VCaP (cell line): ENCODE data around the gene TNS1.
"Not testable (repeated sequence)": the region's sequence is repeated elsewhere in the genome, so short reads cannot be mapped to it uniquely, and the experiment has no call there.

Experiments used
- H3K27ac ChIP-seq: fragments of 450-650 bp; 2 replicates; pipeline ENCODE4 v1.5.1; 2017
- CTCF ChIP-seq: fragments of 450-650 bp; conservative IDR thresholded peaks from 2 replicates; pipeline ENCODE4 v1.5.1; 2017; ENCODE audit warnings: mild to moderate bottlenecking, moderate library complexity

TNS1 gene

GRCh38 chr2:218002845-218003180, at the start of gene TNS1:
TNS1 (minus strand) TSS chr2:218002995; CDS start chr2:218002872, 123 bp downstream.
- no peak within 1 kb of the TSS for H3K27ac ChIP-seq
- TF ChIP-seq CTCF = no peak

- TF ChIP-seq CTCF = no peak
These were observed 49.1 kb upstream of the TNS1 start for GRCh38 chr2:218051903-218052302.

GRCh38 chr2:218047536-218048225, 44.9 kb upstream of the TNS1 start:
- no peak overlapping the region for H3K27ac ChIP-seq
- no peak for TF ChIP-seq CTCF

More at GRCh38 chr2:218051903-218052302, 49.1 kb upstream of the TNS1 start:
- no peak overlapping the region for H3K27ac ChIP-seq

GRCh38 chr2:218046238-218046637, 43.4 kb upstream of the TNS1 start:
- no peak for TF ChIP-seq CTCF
- no peak overlapping the region for H3K27ac ChIP-seq

GRCh38 chr2:218044599-218044998, 41.8 kb upstream of the TNS1 start:
- not testable (repeated sequence) for H3K27ac ChIP-seq

GRCh38 chr2:218043701-218044109, 40.9 kb upstream of the TNS1 start:
- TF ChIP-seq CTCF = no peak

GRCh38 chr2:218043100-218043499, 40.3 kb upstream of the TNS1 start:
- no peak for TF ChIP-seq CTCF
- no peak overlapping the region for H3K27ac ChIP-seq

More at GRCh38 chr2:218043701-218044109, 40.9 kb upstream of the TNS1 start:
- H3K27ac ChIP-seq = no peak overlapping the region

GRCh38 chr2:218041302-218042168, 38.7 kb upstream of the TNS1 start:
- TF ChIP-seq CTCF = no peak
- no peak overlapping the region for H3K27ac ChIP-seq
